ENCODE measurements around the gene HSPB1. TPM values are rescaled to one million over a fixed set of nuclear protein-coding genes. Genes with fewer than 3 reads are reported as not detected.

The HSPB1 gene
- total RNA-seq, 1 experiment from 2014 or later, result 202 TPM

DNA sequence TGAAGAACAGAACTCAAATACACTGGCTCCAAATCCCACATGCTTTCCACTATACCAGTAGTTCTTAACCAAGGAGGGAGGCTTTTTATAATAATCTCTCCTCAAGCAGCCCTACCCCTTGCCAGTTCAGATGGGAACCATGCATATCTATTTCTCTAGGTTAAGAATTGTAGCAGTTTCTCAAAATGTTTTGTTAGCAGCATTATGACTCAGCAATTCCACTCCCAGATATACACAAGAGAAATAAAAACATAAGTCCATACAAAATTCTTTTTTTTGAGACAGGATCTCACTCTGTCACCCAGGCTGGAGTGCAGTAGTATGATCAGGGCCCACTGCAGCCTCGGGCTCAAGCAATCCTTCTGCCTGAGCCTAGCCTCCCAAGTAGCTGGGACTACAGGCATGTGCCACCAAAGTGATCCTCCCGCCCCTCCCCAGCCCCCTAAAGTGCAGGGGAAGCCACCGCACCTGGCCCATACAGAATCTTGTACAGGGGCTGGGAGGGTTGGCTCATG is 38.2 kb downstream of the HSPB1 start (continued):
- TF ChIP-seq ATF6 (CRISPR knock-in tag; IDR thresholded peaks at IDR 0.05) (no peak), GABPB1 (CRISPR knock-in tag; IDR thresholded peaks at IDR 0.05) (no peak), NFE2L1 (CRISPR knock-in tag; IDR thresholded peaks at IDR 0.05) (no peak), TP53 (CRISPR knock-in tag; IDR thresholded peaks at IDR 0.05) (no peak), NFATC4 (CRISPR knock-in tag; IDR thresholded peaks at IDR 0.05) (no peak), CDX4 (CRISPR knock-in tag; IDR thresholded peaks at IDR 0.05; ENCODE audit: borderline replicate concordance) (no peak), ELF4 (CRISPR knock-in tag; IDR thresholded peaks at IDR 0.05; ENCODE audit: low read depth) (no peak), KAT7 (CRISPR knock-in tag; IDR thresholded peaks at IDR 0.05; ENCODE audit: borderline replicate concordance) (no peak), RORB (CRISPR knock-in tag; IDR thresholded peaks at IDR 0.05) (no peak), CREB1 (CRISPR knock-in tag; IDR thresholded peaks at IDR 0.05) (no peak), EMX1 (CRISPR knock-in tag; IDR thresholded peaks at IDR 0.05) (no peak)
- TF ChIP-seq, protein P1, sequence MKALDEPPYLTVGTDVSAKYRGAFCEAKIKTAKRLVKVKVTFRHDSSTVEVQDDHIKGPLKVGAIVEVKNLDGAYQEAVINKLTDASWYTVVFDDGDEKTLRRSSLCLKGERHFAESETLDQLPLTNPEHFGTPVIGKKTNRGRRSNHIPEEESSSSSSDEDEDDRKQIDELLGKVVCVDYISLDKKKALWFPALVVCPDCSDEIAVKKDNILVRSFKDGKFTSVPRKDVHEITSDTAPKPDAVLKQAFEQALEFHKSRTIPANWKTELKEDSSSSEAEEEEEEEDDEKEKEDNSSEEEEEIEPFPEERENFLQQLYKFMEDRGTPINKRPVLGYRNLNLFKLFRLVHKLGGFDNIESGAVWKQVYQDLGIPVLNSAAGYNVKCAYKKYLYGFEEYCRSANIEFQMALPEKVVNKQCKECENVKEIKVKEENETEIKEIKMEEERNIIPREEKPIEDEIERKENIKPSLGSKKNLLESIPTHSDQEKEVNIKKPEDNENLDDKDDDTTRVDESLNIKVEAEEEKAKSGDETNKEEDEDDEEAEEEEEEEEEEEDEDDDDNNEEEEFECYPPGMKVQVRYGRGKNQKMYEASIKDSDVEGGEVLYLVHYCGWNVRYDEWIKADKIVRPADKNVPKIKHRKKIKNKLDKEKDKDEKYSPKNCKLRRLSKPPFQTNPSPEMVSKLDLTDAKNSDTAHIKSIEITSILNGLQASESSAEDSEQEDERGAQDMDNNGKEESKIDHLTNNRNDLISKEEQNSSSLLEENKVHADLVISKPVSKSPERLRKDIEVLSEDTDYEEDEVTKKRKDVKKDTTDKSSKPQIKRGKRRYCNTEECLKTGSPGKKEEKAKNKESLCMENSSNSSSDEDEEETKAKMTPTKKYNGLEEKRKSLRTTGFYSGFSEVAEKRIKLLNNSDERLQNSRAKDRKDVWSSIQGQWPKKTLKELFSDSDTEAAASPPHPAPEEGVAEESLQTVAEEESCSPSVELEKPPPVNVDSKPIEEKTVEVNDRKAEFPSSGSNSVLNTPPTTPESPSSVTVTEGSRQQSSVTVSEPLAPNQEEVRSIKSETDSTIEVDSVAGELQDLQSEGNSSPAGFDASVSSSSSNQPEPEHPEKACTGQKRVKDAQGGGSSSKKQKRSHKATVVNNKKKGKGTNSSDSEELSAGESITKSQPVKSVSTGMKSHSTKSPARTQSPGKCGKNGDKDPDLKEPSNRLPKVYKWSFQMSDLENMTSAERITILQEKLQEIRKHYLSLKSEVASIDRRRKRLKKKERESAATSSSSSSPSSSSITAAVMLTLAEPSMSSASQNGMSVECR (CRISPR knock-in tag; IDR thresholded peaks at IDR 0.05; ENCODE audit: borderline replicate concordance), result no peak
- TF ChIP-seq, protein P2, sequence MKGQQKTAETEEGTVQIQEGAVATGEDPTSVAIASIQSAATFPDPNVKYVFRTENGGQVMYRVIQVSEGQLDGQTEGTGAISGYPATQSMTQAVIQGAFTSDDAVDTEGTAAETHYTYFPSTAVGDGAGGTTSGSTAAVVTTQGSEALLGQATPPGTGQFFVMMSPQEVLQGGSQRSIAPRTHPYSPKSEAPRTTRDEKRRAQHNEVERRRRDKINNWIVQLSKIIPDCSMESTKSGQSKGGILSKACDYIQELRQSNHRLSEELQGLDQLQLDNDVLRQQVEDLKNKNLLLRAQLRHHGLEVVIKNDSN (CRISPR knock-in tag; IDR thresholded peaks at IDR 0.05), result no peak

DNA sequence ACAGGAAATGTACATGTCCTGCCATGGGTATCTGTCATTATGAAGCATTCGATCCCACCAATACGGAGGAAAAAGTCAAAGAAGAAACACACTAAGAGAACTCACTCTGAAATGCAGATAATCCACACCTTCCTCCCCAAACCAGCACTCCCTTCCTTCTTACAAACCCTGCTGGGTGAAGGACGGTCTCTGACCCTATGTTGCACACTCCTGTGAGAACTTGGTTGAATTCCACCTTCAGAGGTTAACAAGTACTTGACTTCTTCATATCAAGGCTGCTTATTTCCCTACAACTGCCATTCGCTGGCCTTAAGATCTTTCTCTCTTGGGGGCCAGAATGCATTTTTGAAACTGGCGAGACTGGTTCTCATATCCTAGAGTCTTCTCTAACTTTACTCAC is 39.7 kb downstream of the HSPB1 start:
- ATAC-seq, result no peak
- POLR2A ChIA-PET, result no interaction called here
- H3K9me3 Mint-ChIP-seq, result no peaks in the 10 kb centered on the region
- no peaks in the 10 kb centered on the region for H3K27me3 Mint-ChIP-seq (ENCODE audit: low read depth)
- DNase-seq (ENCODE audit: low spot score), result no peak
- peak overlapping the region; percentile 47 for H3K27ac Mint-ChIP-seq
- CTCF ChIA-PET, result no interaction called here
- H3K36me3 Mint-ChIP-seq, result peaks cover 71% of the 10 kb centered on the region
- H3K4me1 Mint-ChIP-seq, result peaks cover 59% of the 10 kb centered on the region
- H3K4me3 Mint-ChIP-seq, result no peak overlapping the region
- TF ChIP-seq, protein P3, sequence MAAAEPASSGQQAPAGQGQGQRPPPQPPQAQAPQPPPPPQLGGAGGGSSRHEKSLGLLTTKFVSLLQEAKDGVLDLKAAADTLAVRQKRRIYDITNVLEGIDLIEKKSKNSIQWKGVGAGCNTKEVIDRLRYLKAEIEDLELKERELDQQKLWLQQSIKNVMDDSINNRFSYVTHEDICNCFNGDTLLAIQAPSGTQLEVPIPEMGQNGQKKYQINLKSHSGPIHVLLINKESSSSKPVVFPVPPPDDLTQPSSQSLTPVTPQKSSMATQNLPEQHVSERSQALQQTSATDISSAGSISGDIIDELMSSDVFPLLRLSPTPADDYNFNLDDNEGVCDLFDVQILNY (CRISPR knock-in tag; IDR thresholded peaks at IDR 0.05), result no peak
- TF ChIP-seq NR1H2 (CRISPR knock-in tag; IDR thresholded peaks at IDR 0.05), result no peak
- TF ChIP-seq, protein P4, sequence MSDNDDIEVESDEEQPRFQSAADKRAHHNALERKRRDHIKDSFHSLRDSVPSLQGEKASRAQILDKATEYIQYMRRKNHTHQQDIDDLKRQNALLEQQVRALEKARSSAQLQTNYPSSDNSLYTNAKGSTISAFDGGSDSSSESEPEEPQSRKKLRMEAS (CRISPR knock-in tag; IDR thresholded peaks at IDR 0.05), result no peak
- TF ChIP-seq, protein P5, sequence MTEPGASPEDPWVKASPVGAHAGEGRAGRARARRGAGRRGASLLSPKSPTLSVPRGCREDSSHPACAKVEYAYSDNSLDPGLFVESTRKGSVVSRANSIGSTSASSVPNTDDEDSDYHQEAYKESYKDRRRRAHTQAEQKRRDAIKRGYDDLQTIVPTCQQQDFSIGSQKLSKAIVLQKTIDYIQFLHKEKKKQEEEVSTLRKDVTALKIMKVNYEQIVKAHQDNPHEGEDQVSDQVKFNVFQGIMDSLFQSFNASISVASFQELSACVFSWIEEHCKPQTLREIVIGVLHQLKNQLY (CRISPR knock-in tag; IDR thresholded peaks at IDR 0.05), result no peak
- TF ChIP-seq, protein P6, sequence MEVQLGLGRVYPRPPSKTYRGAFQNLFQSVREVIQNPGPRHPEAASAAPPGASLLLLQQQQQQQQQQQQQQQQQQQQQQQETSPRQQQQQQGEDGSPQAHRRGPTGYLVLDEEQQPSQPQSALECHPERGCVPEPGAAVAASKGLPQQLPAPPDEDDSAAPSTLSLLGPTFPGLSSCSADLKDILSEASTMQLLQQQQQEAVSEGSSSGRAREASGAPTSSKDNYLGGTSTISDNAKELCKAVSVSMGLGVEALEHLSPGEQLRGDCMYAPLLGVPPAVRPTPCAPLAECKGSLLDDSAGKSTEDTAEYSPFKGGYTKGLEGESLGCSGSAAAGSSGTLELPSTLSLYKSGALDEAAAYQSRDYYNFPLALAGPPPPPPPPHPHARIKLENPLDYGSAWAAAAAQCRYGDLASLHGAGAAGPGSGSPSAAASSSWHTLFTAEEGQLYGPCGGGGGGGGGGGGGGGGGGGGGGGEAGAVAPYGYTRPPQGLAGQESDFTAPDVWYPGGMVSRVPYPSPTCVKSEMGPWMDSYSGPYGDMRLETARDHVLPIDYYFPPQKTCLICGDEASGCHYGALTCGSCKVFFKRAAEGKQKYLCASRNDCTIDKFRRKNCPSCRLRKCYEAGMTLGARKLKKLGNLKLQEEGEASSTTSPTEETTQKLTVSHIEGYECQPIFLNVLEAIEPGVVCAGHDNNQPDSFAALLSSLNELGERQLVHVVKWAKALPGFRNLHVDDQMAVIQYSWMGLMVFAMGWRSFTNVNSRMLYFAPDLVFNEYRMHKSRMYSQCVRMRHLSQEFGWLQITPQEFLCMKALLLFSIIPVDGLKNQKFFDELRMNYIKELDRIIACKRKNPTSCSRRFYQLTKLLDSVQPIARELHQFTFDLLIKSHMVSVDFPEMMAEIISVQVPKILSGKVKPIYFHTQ (CRISPR knock-in tag; IDR thresholded peaks at IDR 0.05), result no peak
- no peak for TF ChIP-seq IRF2 (CRISPR knock-in tag; IDR thresholded peaks at IDR 0.05; ENCODE audit: borderline replicate concordance, low read depth)
- no peak for TF ChIP-seq JAZF1 (CRISPR knock-in tag; IDR thresholded peaks at IDR 0.05)
- TF ChIP-seq, protein P7, sequence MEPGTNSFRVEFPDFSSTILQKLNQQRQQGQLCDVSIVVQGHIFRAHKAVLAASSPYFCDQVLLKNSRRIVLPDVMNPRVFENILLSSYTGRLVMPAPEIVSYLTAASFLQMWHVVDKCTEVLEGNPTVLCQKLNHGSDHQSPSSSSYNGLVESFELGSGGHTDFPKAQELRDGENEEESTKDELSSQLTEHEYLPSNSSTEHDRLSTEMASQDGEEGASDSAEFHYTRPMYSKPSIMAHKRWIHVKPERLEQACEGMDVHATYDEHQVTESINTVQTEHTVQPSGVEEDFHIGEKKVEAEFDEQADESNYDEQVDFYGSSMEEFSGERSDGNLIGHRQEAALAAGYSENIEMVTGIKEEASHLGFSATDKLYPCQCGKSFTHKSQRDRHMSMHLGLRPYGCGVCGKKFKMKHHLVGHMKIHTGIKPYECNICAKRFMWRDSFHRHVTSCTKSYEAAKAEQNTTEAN (CRISPR knock-in tag; IDR thresholded peaks at IDR 0.05), result no peak
- no peak for TF ChIP-seq ZNF416 (CRISPR knock-in tag; IDR thresholded peaks at IDR 0.05)
- TF ChIP-seq SMAD3 (CRISPR knock-in tag; IDR thresholded peaks at IDR 0.05; ENCODE audit: borderline replicate concordance), result no peak

All from WTC11 (cell line).